SKM-1 treated with dmso at 0.1 percent for 144 hours (cell line): ENCODE measurements around the gene PRPF8.

ENCODE experiments used
- DNase-seq: peaks from one replicate; lab custom pipeline; 2025; ENCODE audit not compliant: unreplicated experiment; lab: John Stamatoyannopoulos, UW

The PRPF8 gene

GRCh38 chr17:1627982-1628855 lies 56.4 kb downstream of the PRPF8 start, which contains the start of gene SLC43A2:
Gene SLC43A2 (minus strand): TSS chr17:1628834. CDS start chr17:1627874, 960 bp downstream.
- peak; percentile 45 for DNase-seq

- peak; percentile 76 for DNase-seq
These were observed 57.3 kb downstream of the PRPF8 start for GRCh38 chr17:1627182-1627981.

DNA sequence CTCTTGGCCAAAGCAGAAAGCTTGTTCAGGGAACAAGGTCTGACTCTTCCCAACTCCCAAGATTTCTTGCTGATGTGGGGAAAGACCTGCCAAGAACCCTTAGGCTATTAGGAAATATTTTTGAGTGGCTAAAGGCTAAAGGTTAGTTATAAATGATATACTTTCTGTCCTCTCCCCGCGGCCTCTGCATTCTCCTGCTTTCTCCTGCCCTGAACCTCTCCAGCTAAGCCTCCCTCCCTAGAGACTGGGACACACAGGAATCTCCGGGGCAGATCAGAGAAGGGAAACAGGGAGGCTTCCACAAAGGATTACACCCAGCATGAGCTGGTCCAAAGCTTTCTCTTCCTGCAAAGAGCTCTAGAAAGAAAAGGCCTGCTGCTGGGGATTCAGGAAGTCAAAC lies 58.3 kb downstream of the PRPF8 start:
- DNase-seq = no peak

GRCh38 chr17:1625581-1625980 lies 59.1 kb downstream of the PRPF8 start:
- no peak for DNase-seq

- DNase-seq = no peak
These were observed 59.6 kb downstream of the PRPF8 start for GRCh38 chr17:1625053-1625452.

GRCh38 chr17:1624650-1625049 lies 60.0 kb downstream of the PRPF8 start:
- DNase-seq = no peak

GRCh38 chr17:1623057-1623630 lies 61.5 kb downstream of the PRPF8 start:
- no peak for DNase-seq

- no peak for DNase-seq
These were observed 63.3 kb downstream of the PRPF8 start for GRCh38 chr17:1621273-1621954.

DNA sequence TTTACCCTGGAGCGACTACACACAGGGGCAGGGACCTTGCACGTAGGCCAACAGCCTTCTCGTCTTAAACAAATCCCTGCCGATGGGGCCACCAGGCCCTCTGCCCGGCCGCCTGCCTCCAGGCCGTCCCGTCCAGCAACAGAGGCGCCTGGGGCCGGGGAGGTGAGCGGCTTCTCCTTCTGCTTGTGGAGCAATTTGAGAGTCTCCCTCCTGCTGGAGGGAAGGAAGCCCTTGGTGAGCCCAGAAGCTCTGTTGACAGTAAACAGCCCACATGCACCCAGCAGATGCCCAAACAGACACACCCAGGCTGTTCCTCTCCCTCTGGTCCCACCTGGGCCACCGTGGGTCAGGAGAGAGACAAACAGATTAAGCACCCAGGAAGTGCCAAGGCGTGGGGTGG lies 64.2 kb downstream of the PRPF8 start:
- DNase-seq = no peak

GRCh38 chr17:1617620-1618174 lies 67.0 kb downstream of the PRPF8 start:
- DNase-seq = no peak

GRCh38 chr17:1616101-1616500 lies 68.6 kb downstream of the PRPF8 start:
- DNase-seq = no peak

DNA sequence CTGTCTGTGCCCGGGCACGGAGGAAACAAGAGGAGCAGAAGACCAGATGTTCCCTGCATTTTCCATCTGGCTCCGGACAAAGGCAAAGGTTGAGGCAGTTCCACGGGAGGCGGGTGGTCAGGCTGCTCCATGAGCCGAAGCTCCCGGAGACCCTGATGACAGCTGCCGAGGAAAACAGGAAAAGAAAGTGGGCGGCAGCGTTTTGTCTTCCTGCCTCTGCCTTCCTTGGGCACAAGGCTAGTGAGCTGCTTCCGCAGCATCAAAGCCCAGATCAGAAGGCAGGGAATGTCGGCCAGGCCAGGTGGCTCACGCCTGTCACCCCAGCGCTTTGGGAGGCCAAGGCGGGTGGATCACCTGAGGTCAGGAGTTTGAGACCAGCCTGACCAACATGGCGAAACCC lies 72.3 kb downstream of the PRPF8 start:
- DNase-seq = no peak

DNA sequence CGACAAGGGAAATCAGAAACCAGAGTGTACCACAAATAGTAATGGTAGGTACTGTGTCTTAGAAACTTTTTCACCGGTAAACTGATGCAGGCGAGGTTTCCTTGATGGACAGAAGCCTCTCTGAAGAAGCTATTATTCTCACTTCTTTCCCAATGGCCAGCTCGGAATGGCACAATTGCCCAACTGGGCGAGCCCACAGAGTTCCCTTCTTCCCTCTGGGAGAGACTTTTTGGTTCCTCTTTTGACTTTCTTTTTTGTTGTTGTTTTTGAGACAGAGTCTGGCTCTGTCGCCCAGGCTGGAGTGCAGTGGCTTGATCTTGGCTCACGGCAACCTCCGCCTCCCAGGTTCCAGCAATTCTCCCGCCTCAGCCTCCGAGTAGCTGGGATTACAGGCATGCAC lies 73.0 kb downstream of the PRPF8 start:
- DNase-seq = peak; percentile 20

GRCh38 chr17:1608676-1609075 lies 76.0 kb downstream of the PRPF8 start:
- DNase-seq = no peak

DNA sequence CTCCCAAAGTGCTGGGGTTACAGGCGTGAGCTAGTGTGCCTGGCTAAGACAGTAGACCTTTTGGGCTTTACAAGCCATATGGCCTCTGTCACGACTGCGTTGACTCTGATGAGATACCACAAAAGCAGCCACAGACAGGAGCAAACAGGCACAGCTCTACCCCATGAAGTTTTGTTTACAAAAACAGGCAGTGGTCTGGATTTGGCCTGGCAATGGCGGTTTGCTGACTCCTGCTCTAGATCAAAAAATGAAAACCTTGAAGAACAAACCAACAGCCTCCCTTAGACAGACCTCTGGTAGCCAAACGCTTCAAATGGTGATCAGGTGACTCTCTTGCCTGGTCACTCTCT lies 76.7 kb downstream of the PRPF8 start:
- no peak for DNase-seq

DNA sequence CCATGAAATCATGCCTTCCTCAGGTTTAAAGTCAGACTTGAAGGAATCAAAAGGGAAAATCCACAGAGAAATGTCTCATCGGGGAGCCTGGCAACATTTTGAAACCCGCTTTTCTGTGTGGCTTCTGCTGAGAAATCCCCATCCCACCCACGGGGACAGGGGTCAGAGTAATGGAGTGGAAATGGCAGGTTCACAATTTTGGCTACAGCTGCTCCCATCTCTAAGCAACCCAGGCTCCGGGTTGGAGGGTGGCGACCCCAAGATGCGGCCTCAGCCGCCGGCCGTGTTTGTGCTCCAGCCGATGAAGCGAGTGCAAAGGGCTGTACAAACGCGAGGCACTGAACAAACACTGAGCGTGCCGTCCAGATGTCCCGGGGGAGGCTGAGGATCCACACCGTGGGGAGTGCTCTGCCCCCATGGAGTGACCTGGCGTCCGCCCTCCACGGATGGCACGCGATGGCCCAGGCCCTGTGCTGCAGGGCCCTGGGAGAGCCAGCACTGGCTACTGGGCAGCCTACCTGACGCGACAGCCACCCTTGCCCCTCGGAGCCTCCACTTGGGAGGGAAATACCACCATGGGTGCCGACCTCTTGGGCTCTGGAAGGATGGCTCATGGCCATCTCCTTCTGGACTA lies 78.2 kb downstream of the PRPF8 start:
- no peak for DNase-seq

DNA sequence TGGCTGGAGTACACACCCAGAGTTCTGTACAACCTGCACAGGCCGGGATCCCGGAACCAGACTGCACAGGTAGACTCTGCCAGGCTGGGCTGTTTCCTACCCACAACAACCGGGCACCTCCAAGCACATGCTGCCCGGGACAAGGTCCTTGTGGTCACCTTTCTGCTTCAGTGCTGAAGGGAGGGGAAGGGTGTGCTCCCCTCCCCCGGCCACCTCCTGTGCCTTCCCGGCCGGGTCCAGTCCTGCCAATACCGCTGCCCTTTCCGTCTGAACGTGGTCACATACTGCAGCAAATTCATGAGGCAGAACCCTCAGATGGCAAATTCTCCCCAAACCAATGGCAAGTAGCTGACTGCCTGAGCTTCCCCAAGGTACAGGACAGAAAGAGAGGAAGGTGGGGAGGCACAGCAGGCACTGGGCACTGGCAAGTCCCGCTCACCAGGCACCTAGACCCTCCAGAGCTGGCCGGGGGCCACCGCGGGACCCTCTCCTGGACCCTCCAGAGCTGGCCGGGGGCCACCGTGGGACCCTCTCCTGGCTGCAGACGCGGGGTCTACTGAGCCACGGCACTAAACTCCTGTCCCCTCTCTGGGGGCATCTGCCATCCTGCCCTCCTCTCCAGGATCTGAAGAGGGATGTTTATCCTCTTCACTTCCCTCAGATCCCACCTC lies 78.9 kb downstream of the PRPF8 start:
- DNase-seq = no peak

GRCh38 chr17:1604831-1605528 lies 79.7 kb downstream of the PRPF8 start:
- DNase-seq = no peak

DNA sequence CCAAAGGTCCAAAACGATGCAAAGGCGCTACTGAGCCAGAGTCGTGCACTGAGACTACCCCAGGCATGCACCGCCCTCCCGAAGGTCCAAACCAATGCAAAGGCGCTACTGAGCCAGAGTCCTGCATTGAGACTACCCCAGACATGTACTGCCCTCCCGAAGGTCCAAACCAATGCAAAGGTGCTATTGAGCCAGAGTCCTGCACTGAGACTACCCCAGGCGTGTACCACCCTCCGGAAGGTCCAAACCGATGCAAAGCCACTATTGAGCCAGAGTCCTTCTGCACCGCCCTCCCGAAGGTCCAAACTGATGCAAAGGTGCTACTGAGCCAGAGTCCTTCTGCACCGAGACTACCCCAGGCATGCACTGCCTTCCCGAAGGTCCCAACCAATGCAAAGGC lies 83.1 kb downstream of the PRPF8 start:
- DNase-seq = no peak
